H1 (cell line): ENCODE results near the gene POFUT2. TPM values are rescaled to one million over a fixed set of nuclear protein-coding genes. Genes with fewer than 3 reads are reported as not detected.

Experiments
- CTCF ChIA-PET: fragments of 300-600 bp; sonication (Branson Sonifier 250); formaldehyde crosslinking; loops from one replicate; lab custom pipeline; 2021; ENCODE audit not compliant: partially characterized antibody; lab: Charles Lee
- POLR2A ChIA-PET: fragments of 300-600 bp; sonication (Branson Sonifier 250); formaldehyde crosslinking; loops from one replicate; lab custom pipeline; 2021; ENCODE audit warnings: inconsistent platforms; ENCODE audit not compliant: partially characterized antibody; lab: Charles Lee
- DNase-seq, 2 experiments: peaks; one replicate each; pipeline versions ENCODE4 v3.0.0 to v3.0.0-alpha.2; 2010 to 2022; ENCODE audit warnings: low spot score in 2 of 2, low read depth in 1 of 2, mixed read lengths in 1 of 2
- FAIRE-seq: peaks from 2 replicates; lab custom pipeline; 2011; peaks lifted over from hg19 to GRCh38; lab: Jason Lieb, UNC
- H2AFZ ChIP-seq: 2 replicates; pipeline ENCODE4 v1.8.1; 2012; ENCODE audit warnings: low read length, inconsistent platforms
- H2AK5ac ChIP-seq: 2 replicates; pipeline ENCODE4 v1.6.1; 2013; ENCODE audit warnings: low read depth, low read length
- H2BK120ac ChIP-seq: replicated peaks from 2 replicates; pipeline ENCODE3; 2013; ENCODE audit warnings: low read depth, low read length, inconsistent platforms
- H2BK12ac ChIP-seq: 2 replicates; pipeline ENCODE4 v1.6.1; 2013; ENCODE audit warnings: low read depth, low read length
- H2BK15ac ChIP-seq: 2 replicates; pipeline ENCODE4 v1.6.1; 2013; ENCODE audit warnings: low read length
- H2BK20ac ChIP-seq: 2 replicates; pipeline ENCODE4 v1.6.1; 2013; ENCODE audit warnings: low read length
- H2BK5ac ChIP-seq: 2 replicates; pipeline ENCODE4 v1.6.1; 2013; ENCODE audit warnings: low read depth, low read length
- H3K14ac ChIP-seq: 2 replicates; pipeline ENCODE4 v1.6.1; 2013; ENCODE audit warnings: inconsistent platforms; ENCODE audit not compliant: insufficient read length
- H3K18ac ChIP-seq: 2 replicates; pipeline ENCODE4 v1.6.1; 2013; ENCODE audit warnings: low read length; ENCODE audit errors: extremely low read depth
- H3K23ac ChIP-seq: 2 replicates; pipeline ENCODE4 v1.6.1; 2013; ENCODE audit warnings: inconsistent platforms; ENCODE audit not compliant: insufficient read length
- H3K23me2 ChIP-seq: 2 replicates; pipeline ENCODE4 v1.6.1; 2013; ENCODE audit warnings: low read depth, low read length
- H3K27ac ChIP-seq: 2 replicates; pipeline ENCODE4 v1.6.1; 2011; ENCODE audit warnings: low read depth, low read length, inconsistent platforms
- H3K27me3 ChIP-seq, 4 experiments: replicated peaks in 1 of 4; 1 replicate in 1 of 4; 2 replicates in 3 of 4; pipeline versions ENCODE4 v1.6.1 to v1.8.1; 2011 to 2013; ENCODE audit warnings: low read length in 3 of 4, mild to moderate bottlenecking in 3 of 4, inconsistent platforms in 2 of 4, mixed read lengths in 2 of 4, moderate library complexity in 1 of 4; ENCODE audit not compliant: control insufficient read depth in 3 of 4, insufficient read depth in 3 of 4; ENCODE audit errors: extremely low read depth in 1 of 4
- H3K36me3 ChIP-seq, 4 experiments: 2 replicates each; pipeline versions ENCODE4 v1.6.1 to v1.8.1; 2011 to 2013; ENCODE audit warnings: mild to moderate bottlenecking in 4 of 4, low read length in 3 of 4, moderate library complexity in 2 of 4, control low read depth in 1 of 4, inconsistent platforms in 1 of 4; ENCODE audit not compliant: insufficient read depth in 4 of 4, control insufficient read depth in 2 of 4
- H3K4ac ChIP-seq: replicated peaks from 2 replicates; pipeline ENCODE3; 2013; ENCODE audit warnings: low read length, low read depth, mixed read lengths, inconsistent platforms; ENCODE audit not compliant: insufficient read length
- H3K4me1 ChIP-seq, 4 experiments: replicated peaks in 1 of 4; 1 replicate in 1 of 4; 2 replicates in 3 of 4; pipeline versions ENCODE4 v1.6.1 to v1.8.1; 2011 to 2013; ENCODE audit warnings: low read length in 3 of 4, inconsistent platforms in 2 of 4, mixed read lengths in 1 of 4; ENCODE audit not compliant: insufficient read depth in 4 of 4, control insufficient read depth in 3 of 4
- H3K4me2 ChIP-seq, 2 experiments: 2 replicates each; pipeline versions ENCODE4 v1.6.1 to v1.8.1; 2011 to 2013; ENCODE audit warnings: low read depth in 2 of 2, low read length in 2 of 2, control low read depth in 1 of 2, inconsistent platforms in 1 of 2, mild to moderate bottlenecking in 1 of 2; ENCODE audit not compliant: insufficient read depth in 1 of 2
- H3K4me3 ChIP-seq, 4 experiments: fragments of 200-600, 300-600 bp in 1 of 4; sonication (generic), shearing (Covaris generic), sonication (Bioruptor Twin) in 1 of 4; 2 replicates each; pipeline versions ENCODE4 v1.5.1 to v1.8.1; 2011 to 2016; ENCODE audit warnings: low read length in 4 of 4, low read depth in 3 of 4, control low read depth in 2 of 4, inconsistent platforms in 2 of 4, mild to moderate bottlenecking in 2 of 4, mixed read lengths in 1 of 4, moderate library complexity in 1 of 4; ENCODE audit not compliant: insufficient read depth in 2 of 4; ENCODE audit errors: extremely low read depth in 1 of 4
- H3K56ac ChIP-seq: replicated peaks from 2 replicates; pipeline ENCODE3; 2013; ENCODE audit warnings: low read depth, mild to moderate bottlenecking, mixed read lengths, low read length, inconsistent platforms; ENCODE audit not compliant: insufficient read length
- H3K79me1 ChIP-seq: 2 replicates; pipeline ENCODE4 v1.6.1; 2013; ENCODE audit warnings: low read depth, low read length, control low read depth
- H3K79me2 ChIP-seq, 2 experiments: 2 replicates each; pipeline versions ENCODE4 v1.6.1 to v1.8.1; 2012 to 2013; ENCODE audit warnings: low read length in 2 of 2, mild to moderate bottlenecking in 2 of 2, inconsistent platforms in 1 of 2; ENCODE audit not compliant: insufficient read depth in 2 of 2, control insufficient read depth in 1 of 2
- H3K9ac ChIP-seq, 4 experiments: replicated peaks in 1 of 4; 1 replicate in 1 of 4; 2 replicates in 3 of 4; pipeline versions ENCODE4 v1.6.1 to v1.8.1; 2011 to 2013; ENCODE audit warnings: low read depth in 3 of 4, low read length in 3 of 4, control low read depth in 2 of 4, mild to moderate bottlenecking in 2 of 4, moderate library complexity in 2 of 4, inconsistent platforms in 1 of 4; ENCODE audit errors: extremely low read depth in 1 of 4
- H3K9me3 ChIP-seq, 2 experiments: 2 replicates each; pipeline versions ENCODE4 v1.6.1 to v1.8.1; 2012 to 2013; ENCODE audit warnings: mild to moderate bottlenecking in 2 of 2, moderate library complexity in 2 of 2, control low read depth in 1 of 2, inconsistent platforms in 1 of 2, low read depth in 1 of 2, low read length in 1 of 2, mixed read lengths in 1 of 2; ENCODE audit not compliant: insufficient read depth in 2 of 2
- H4K20me1 ChIP-seq, 2 experiments: replicated peaks in 1 of 2; 2 replicates each; pipeline versions ENCODE3 to v1.8.1; 2011 to 2013; ENCODE audit warnings: inconsistent platforms in 2 of 2, low read length in 2 of 2, mild to moderate bottlenecking in 1 of 2; ENCODE audit not compliant: insufficient read depth in 2 of 2, control insufficient read depth in 1 of 2
- H4K5ac ChIP-seq: 2 replicates; pipeline ENCODE4 v1.6.1; 2013; ENCODE audit warnings: low read length, low read depth, mixed read lengths, inconsistent platforms; ENCODE audit not compliant: insufficient read length
- H4K8ac ChIP-seq: 2 replicates; pipeline ENCODE4 v1.8.0; 2013; ENCODE audit warnings: mild to moderate bottlenecking, moderate library complexity, low read length, inconsistent platforms; ENCODE audit not compliant: insufficient read depth; ENCODE audit errors: extremely low read depth
- H4K91ac ChIP-seq: replicated peaks from 2 replicates; pipeline ENCODE3; 2013; ENCODE audit warnings: low read length, mixed read lengths, inconsistent platforms; ENCODE audit not compliant: insufficient read length
- CBX5 ChIP-seq: fragments of 300-800, 300-1000 bp; sonication (generic); IDR thresholded peaks from 2 replicates; pipeline ENCODE4 v1.7.1; 2016; ENCODE audit warnings: antibody characterized with exemption, low read length, low read depth
- CHD1 ChIP-seq: IDR thresholded peaks from 2 replicates; pipeline ENCODE4 v1.6.1; 2012; ENCODE audit warnings: low read depth, low read length, improper control_type of control experiment
- CTBP2 ChIP-seq: IDR thresholded peaks from 2 replicates; pipeline ENCODE4 v1.7.0; 2011; ENCODE audit warnings: borderline replicate concordance, mild to moderate bottlenecking, moderate library complexity, mixed read lengths, low read length; ENCODE audit not compliant: insufficient read depth, insufficient read length
- GTF2F1 ChIP-seq: IDR thresholded peaks from 2 replicates; pipeline ENCODE4 v1.6.1; 2012; ENCODE audit warnings: low read depth, low read length, improper control_type of control experiment, borderline replicate concordance
- KDM5A ChIP-seq: fragments of 200-600 bp; IDR thresholded peaks from 2 replicates; pipeline ENCODE4 v1.7.1; 2012; ENCODE audit warnings: mild to moderate bottlenecking, low read length, inconsistent platforms, mixed read lengths
- PHF8 ChIP-seq: fragments of 200-600 bp; sonication (generic); conservative IDR thresholded peaks from 2 replicates; pipeline ENCODE4 v1.7.1; 2012; ENCODE audit warnings: low read depth, mild to moderate bottlenecking, inconsistent platforms, low read length, moderate library complexity
- POLR2A ChIP-seq, 2 experiments: IDR thresholded peaks; 1 replicate in 1 of 2; 2 replicates in 1 of 2; pipeline ENCODE4 v1.6.1; 2011; ENCODE audit warnings: low read depth in 2 of 2, low read length in 2 of 2, mild to moderate bottlenecking in 2 of 2; ENCODE audit errors: control extremely low read depth in 1 of 2
- RBBP5 ChIP-seq: IDR thresholded peaks from 2 replicates; pipeline ENCODE4 v1.7.1; 2012; ENCODE audit warnings: low read depth, mild to moderate bottlenecking, inconsistent platforms, low read length, moderate library complexity, borderline replicate concordance
- SAP30 ChIP-seq: fragments of 300-600 bp; sonication (generic); IDR thresholded peaks from 2 replicates; pipeline ENCODE4 v1.7.1; 2012; ENCODE audit warnings: low read length, moderate library complexity, mild to moderate bottlenecking, inconsistent platforms; ENCODE audit not compliant: insufficient read depth, insufficient replicate concordance
- SIX5 ChIP-seq: IDR thresholded peaks from 2 replicates; pipeline ENCODE4 v1.6.1; 2011; ENCODE audit warnings: mild to moderate bottlenecking, low read depth, low read length
- SP2 ChIP-seq: IDR thresholded peaks from 2 replicates; pipeline ENCODE4 v1.6.1; 2012; ENCODE audit warnings: mild to moderate bottlenecking, low read length, inconsistent platforms
- SP4 ChIP-seq: IDR thresholded peaks from 2 replicates; pipeline ENCODE4 v1.6.1; 2012; ENCODE audit warnings: low read length, inconsistent platforms
- TCF12 ChIP-seq: IDR thresholded peaks from 2 replicates; pipeline ENCODE4 v1.6.1; 2011; ENCODE audit warnings: low read depth, mild to moderate bottlenecking, low read length
- TEAD4 ChIP-seq: IDR thresholded peaks from 2 replicates; pipeline ENCODE4 v1.6.1; 2012; ENCODE audit warnings: low read depth, low read length, inconsistent platforms, mixed read lengths
- whole genome bisulfite sequencing, 2 experiments: shearing (Covaris generic) in 1 of 2; methylation state at CpG; one replicate each; pipeline versions ENCODE4 v1.1.6 to v1.1.7; 2013 to 2015; ENCODE audit warnings: low lambda C conversion rate in 2 of 2, mixed read lengths in 2 of 2, inconsistent platforms in 1 of 2, low coverage in 1 of 2, missing lambda C conversion rate in 1 of 2; ENCODE audit not compliant: insufficient replicate concordance in 2 of 2, insufficient coverage in 1 of 2, insufficient read length in 1 of 2; ENCODE audit errors: extremely low coverage in 1 of 2, missing lambda C conversion rate in 1 of 2; 5-methylcytosine and 5-hydroxymethylcytosine counted together
- polyA plus RNA-seq, 7 experiments: library from polyadenylated mRNA; depleted of rRNA in 3 of 7; stranded (reverse) in 5 of 7; unstranded in 2 of 7; fragments of >200 nt in 5 of 7; fragments of 200-250 nt in 2 of 7; gene quantifications; 1 replicate in 5 of 7; 2 replicates in 1 of 7; 4 replicates in 1 of 7; pipeline versions ENCODE4 v1.2.1 to v1.2.3, GENCODE V29; 2011 to 2013; ENCODE audit warnings: missing spikeins in 2 of 7, mixed read lengths in 2 of 7
- total RNA-seq: library from RNA; stranded (reverse); fragmentation: NEBNext Ultra II Directional; extraction: Animal tissue kit (Norgen Biotek cat#: 25700); gene quantifications from 2 replicates; pipeline ENCODE4 v1.2.1, GENCODE V29; 2021
- TF ChIP-seq, protein P1 (sequence below): IDR thresholded peaks from 2 replicates; pipeline ENCODE4 v1.6.1; 2012; ENCODE audit warnings: inconsistent platforms

Gene POFUT2
- total and polyA plus RNA-seq, 2 of the 8 experiments (the other 6 are each of a cell fraction or from before 2014, with no cell fraction given), result 13.7 to 32.1 TPM

DNA sequence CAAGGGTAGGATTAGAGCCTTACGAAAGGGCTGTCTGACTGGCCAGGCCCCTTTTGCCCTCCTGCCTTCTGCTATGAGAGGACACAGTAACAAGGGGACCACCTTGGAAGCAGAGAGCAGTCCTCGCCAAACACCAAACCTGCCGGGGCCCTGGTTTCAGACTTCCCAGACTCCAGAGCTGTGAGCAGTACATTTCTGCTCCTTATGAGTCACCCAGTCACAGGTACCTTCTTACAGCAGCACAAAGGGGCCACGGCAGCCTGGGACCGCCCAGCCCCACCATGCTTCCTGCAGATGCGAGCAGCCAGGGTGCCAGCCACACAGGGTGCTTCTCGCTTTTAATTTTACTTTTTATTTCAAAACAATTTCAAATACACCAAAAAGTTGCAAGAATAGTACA lies 17.2 kb upstream of the POFUT2 start:
- WGBS, 2 experiments, result 79% methylated on average over 7 of the region's 7 CpGs; no CpG with 5 or more reads in 1 of the 2 experiments
- Histone ChIP-seq H3K36me3 (no peaks in the 10 kb centered on the region), H2AK5ac (no peak overlapping the region), H3K9me3 (no peaks in the 10 kb centered on the region), H2BK120ac (no peak overlapping the region), H3K4me2 (no peak overlapping the region), H4K20me1 (peaks cover 0 to 1% of the 10 kb centered on the region in 2 experiments), H3K4me1 (peaks cover 0 to 6% (median 1%) of the 10 kb centered on the region in 4 experiments; a peak in 4 of 7 replicates), H3K56ac (no peak overlapping the region), H2AFZ (no peak overlapping the region), H2BK12ac (no peak overlapping the region), H3K4ac (no peak overlapping the region), H3K27me3 (no peaks in the 10 kb centered on the region), H3K79me1 (no peaks in the 10 kb centered on the region), H3K23me2 (peaks cover 2% of the 10 kb centered on the region; the same call in 1 of the 2 replicates), H4K5ac (no peak overlapping the region), H3K79me2 (no peaks in the 10 kb centered on the region), H3K9ac (no peak overlapping the region), H3K27ac (no peak overlapping the region), H2BK15ac (no peak overlapping the region; the same call in 1 of the 2 replicates), H4K8ac (no peak overlapping the region), H2BK5ac (no peak overlapping the region), H2BK20ac (no peak overlapping the region), H3K14ac (no peak overlapping the region), H3K18ac (no peak overlapping the region), H3K23ac (no peak overlapping the region), H3K4me3 (no peak overlapping the region), H4K91ac (no peak overlapping the region)
- POLR2A ChIA-PET, result no interaction called here
- CTCF ChIA-PET, result interaction anchor here (1.9 to 4.0 kb wide), 3 partner anchors 11 to 135 kb away, joined by 7 to 24 read pairs (median 8); no protein-coding TSS in a partner anchor
- no peak for DNase-seq
- FAIRE-seq, result no peak
- no peak for TF ChIP-seq SIX5
- no peak for TF ChIP-seq RBBP5
- TF ChIP-seq SP2, result no peak
- TF ChIP-seq CHD1, result no peak
- no peak for TF ChIP-seq CBX5
- TF ChIP-seq, protein P1, sequence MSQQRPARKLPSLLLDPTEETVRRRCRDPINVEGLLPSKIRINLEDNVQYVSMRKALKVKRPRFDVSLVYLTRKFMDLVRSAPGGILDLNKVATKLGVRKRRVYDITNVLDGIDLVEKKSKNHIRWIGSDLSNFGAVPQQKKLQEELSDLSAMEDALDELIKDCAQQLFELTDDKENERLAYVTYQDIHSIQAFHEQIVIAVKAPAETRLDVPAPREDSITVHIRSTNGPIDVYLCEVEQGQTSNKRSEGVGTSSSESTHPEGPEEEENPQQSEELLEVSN, result no peak
- no peak for TF ChIP-seq TCF12
- TF ChIP-seq GTF2F1, result no peak
- TF ChIP-seq SP4, result no peak
- TF ChIP-seq KDM5A, result no peak
- no peak for TF ChIP-seq POLR2A (IDR thresholded peaks at IDR 0.05; ENCODE audit: control extremely low read depth in 1 of 2, low read depth in 2 of 2, low read length in 2 of 2)
- TF ChIP-seq PHF8, result no peak
- TF ChIP-seq CTBP2, result no peak
- TF ChIP-seq TEAD4, result no peak
- no peak for TF ChIP-seq SAP30
